HG02588 (cell line): ENCODE data around the gene MRPS10.

Experiments used
- ATAC-seq: cut with Tn5 transposase; IDR thresholded peaks from one replicate; pipeline ENCODE4 v1.9.1; 2021; ENCODE audit warnings: mild to moderate bottlenecking, moderate library complexity; ENCODE audit not compliant: unreplicated experiment

The MRPS10 gene

GRCh38 chr6:42217519-42218367 lies at the start of gene MRPS10:
MRPS10 (minus strand) TSS chr6:42217861; CDS start chr6:42217849, 12 bp downstream.
- ATAC-seq, result peak; percentile 84

- no peak for ATAC-seq
Measured at GRCh38 chr6:42266538-42266937, 48.9 kb upstream of the MRPS10 start.

- ATAC-seq, result no peak
Measured at GRCh38 chr6:42264852-42265390, 47.3 kb upstream of the MRPS10 start.

- ATAC-seq, result no peak
Measured at GRCh38 chr6:42264162-42264851, 46.6 kb upstream of the MRPS10 start.

- no peak for ATAC-seq
Measured at GRCh38 chr6:42263165-42263728, 45.6 kb upstream of the MRPS10 start.

- ATAC-seq, result no peak
Measured at GRCh38 chr6:42260972-42261371, 43.3 kb upstream of the MRPS10 start.

GRCh38 chr6:42260396-42260888 lies 42.8 kb upstream of the MRPS10 start:
- ATAC-seq, result no peak

GRCh38 chr6:42259841-42260395 lies 42.3 kb upstream of the MRPS10 start:
- no peak for ATAC-seq

- no peak for ATAC-seq
Measured at GRCh38 chr6:42259286-42259685, 41.6 kb upstream of the MRPS10 start.

- ATAC-seq, result no peak
Measured at GRCh38 chr6:42257614-42258013, 40.0 kb upstream of the MRPS10 start.

GRCh38 chr6:42257063-42257462 lies 39.4 kb upstream of the MRPS10 start:
- ATAC-seq, result no peak

GRCh38 chr6:42255050-42255449 lies 37.4 kb upstream of the MRPS10 start:
- no peak for ATAC-seq

GRCh38 chr6:42254505-42254904 lies 36.8 kb upstream of the MRPS10 start:
- no peak for ATAC-seq

- ATAC-seq, result no peak
Measured at GRCh38 chr6:42251911-42252637, 34.4 kb upstream of the MRPS10 start.

- ATAC-seq, result no peak
Measured at GRCh38 chr6:42251500-42251899, 33.8 kb upstream of the MRPS10 start.

- no peak for ATAC-seq
Measured at GRCh38 chr6:42250274-42250931, 32.7 kb upstream of the MRPS10 start.

GRCh38 chr6:42249279-42249678 lies 31.6 kb upstream of the MRPS10 start:
- no peak for ATAC-seq

- ATAC-seq, result no peak
Measured at GRCh38 chr6:42243046-42243445, 25.4 kb upstream of the MRPS10 start.

GRCh38 chr6:42241915-42242314 lies 24.3 kb upstream of the MRPS10 start:
- no peak for ATAC-seq
